Lower leg skin (tissue), 3 donors: Measurements from ENCODE around the gene ATP5IF1.

Experiments used
- CTCF ChIP-seq, 3 donors: fragments of 450-650 bp; IDR thresholded peaks; one replicate each; pipeline ENCODE4 v1.5.1; 2016; ENCODE audit warnings: antibody characterized with exemption in 3 of 3, mild to moderate bottlenecking in 3 of 3, moderate library complexity in 2 of 3
- POLR2A ChIP-seq, 2 donors: fragments of 450-650 bp; IDR thresholded peaks; one replicate each; pipeline ENCODE4 v1.6.1; 2016 to 2017; ENCODE audit warnings: antibody characterized with exemption in 2 of 2, mild to moderate bottlenecking in 1 of 2, moderate library complexity in 1 of 2

- TF ChIP-seq CTCF (IDR thresholded peaks at IDR 0.05) (no peak), POLR2A (IDR thresholded peaks at IDR 0.05) (no peak)
These were observed 22.8 kb downstream of the ATP5IF1 start for GRCh38 chr1:28258628-28259251.
